ENCODE measurements around the gene WDFY3. TPM values are rescaled to one million over a fixed set of nuclear protein-coding genes. Genes with fewer than 3 reads are reported as not detected.

Gene WDFY3
- total RNA-seq, 4 donors from 2014 or later, result 35.9 to 146 (median 95.0) TPM

DNA sequence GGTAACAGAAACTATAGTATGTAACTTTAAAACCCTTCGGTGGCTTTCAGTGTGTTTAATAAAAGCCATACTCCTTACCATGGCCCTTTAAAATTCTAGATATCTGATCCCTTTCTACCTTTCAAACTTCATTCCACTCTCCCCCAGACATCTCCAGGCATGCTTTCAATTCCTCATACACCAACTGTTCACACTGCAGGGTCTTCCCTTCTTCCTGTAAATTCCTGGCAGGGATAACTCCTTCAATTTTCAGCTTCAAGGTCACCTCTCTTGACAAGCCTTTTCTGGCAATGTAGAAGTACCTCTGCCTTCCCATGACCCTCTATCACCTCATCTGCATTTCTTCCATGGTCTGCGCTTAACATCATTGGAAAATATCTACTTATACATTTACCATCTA lies 60.8 kb downstream of the WDFY3 start:
- Histone ChIP-seq H3K27me3 (no peaks in the 10 kb centered on the region), H3K36me3 (peaks cover 0 to 3% of the 10 kb centered on the region in 2 donors), H3K4me3 (no peak overlapping the region), H3K4me1 (peaks cover 0 to 18% of the 10 kb centered on the region in 2 donors), H3K27ac (no peak overlapping the region), H3K9me3 (no peaks in the 10 kb centered on the region)
- no peak for TF ChIP-seq POLR2A (IDR thresholded peaks at IDR 0.05)
- TF ChIP-seq, protein P1, sequence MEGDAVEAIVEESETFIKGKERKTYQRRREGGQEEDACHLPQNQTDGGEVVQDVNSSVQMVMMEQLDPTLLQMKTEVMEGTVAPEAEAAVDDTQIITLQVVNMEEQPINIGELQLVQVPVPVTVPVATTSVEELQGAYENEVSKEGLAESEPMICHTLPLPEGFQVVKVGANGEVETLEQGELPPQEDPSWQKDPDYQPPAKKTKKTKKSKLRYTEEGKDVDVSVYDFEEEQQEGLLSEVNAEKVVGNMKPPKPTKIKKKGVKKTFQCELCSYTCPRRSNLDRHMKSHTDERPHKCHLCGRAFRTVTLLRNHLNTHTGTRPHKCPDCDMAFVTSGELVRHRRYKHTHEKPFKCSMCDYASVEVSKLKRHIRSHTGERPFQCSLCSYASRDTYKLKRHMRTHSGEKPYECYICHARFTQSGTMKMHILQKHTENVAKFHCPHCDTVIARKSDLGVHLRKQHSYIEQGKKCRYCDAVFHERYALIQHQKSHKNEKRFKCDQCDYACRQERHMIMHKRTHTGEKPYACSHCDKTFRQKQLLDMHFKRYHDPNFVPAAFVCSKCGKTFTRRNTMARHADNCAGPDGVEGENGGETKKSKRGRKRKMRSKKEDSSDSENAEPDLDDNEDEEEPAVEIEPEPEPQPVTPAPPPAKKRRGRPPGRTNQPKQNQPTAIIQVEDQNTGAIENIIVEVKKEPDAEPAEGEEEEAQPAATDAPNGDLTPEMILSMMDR (IDR thresholded peaks at IDR 0.05), result no peak
- intact Hi-C loops (cut with DNase I; ENCODE audit: low total_unique reads), result no loop called here
- DNase-seq, result no peak

DNA sequence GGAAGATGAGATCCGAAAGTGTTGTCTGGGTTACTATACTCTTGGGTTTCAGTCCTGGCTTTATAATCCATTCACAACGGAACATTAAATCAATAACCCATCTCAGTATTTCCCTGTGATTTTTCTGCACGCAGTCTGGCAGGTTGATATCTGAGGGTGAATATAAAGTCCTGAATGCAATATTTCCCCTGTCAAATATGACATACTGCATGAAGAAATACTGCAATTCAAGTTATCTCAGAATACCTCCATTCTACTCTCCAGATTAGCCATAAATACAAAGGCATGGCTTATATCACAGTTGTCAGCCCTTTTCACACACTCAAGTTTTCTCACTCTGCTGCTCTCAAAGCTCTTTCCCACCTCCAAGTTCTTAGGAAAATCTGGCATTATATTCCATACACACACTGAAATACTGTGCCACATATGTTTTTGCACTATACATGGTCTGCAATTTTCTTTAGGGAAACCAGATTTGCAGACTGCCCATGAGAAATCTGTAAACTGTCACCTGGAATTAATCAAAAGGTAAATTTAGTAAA lies 64.7 kb downstream of the WDFY3 start:
- Histone ChIP-seq H3K9me3 (no peaks in the 10 kb centered on the region), H3K27me3 (no peaks in the 10 kb centered on the region), H3K4me3 (no peak overlapping the region), H3K4me1 (peaks cover 0 to 7% of the 10 kb centered on the region in 2 donors), H3K27ac (no peak overlapping the region), H3K36me3 (no peaks in the 10 kb centered on the region)
- intact Hi-C loops (cut with DNase I; ENCODE audit: low total_unique reads), result no loop called here
- no peak for DNase-seq
- no peak for TF ChIP-seq POLR2A (IDR thresholded peaks at IDR 0.05)
- TF ChIP-seq, protein P1 (IDR thresholded peaks at IDR 0.05), result no peak

DNA sequence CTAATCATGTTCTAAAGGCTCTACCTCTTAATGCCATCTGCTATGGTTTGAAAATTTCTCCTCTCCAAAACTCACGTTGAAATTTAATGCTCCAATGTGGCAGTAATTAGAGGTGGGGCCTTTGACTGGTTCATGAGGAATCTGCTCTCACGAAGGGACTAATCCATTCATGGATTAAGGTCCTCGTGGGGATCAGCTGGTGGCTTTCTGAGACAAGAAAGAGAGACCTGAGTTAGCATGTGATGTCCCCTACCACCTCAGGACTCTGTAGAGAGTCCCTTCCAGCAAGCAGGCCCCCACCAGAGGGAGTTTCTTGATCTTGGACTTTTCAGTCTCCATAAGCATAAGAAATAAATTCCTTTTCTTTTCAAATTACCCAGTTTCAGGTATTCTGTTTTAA lies 65.3 kb downstream of the WDFY3 start:
- no peaks in the 10 kb centered on the region for H3K27me3 ChIP-seq
- no peaks in the 10 kb centered on the region for H3K9me3 ChIP-seq
- H3K36me3 ChIP-seq, result no peaks in the 10 kb centered on the region
- H3K4me3 ChIP-seq, result no peak overlapping the region
- H3K4me1 ChIP-seq, result peaks cover 0 to 7% of the 10 kb centered on the region in 2 donors
- intact Hi-C loops (cut with DNase I; ENCODE audit: low total_unique reads), result no loop called here
- no peak for DNase-seq
- no peak for TF ChIP-seq POLR2A (IDR thresholded peaks at IDR 0.05)
- TF ChIP-seq, protein P1 (IDR thresholded peaks at IDR 0.05), result no peak
- no peak overlapping the region for H3K27ac ChIP-seq

DNA sequence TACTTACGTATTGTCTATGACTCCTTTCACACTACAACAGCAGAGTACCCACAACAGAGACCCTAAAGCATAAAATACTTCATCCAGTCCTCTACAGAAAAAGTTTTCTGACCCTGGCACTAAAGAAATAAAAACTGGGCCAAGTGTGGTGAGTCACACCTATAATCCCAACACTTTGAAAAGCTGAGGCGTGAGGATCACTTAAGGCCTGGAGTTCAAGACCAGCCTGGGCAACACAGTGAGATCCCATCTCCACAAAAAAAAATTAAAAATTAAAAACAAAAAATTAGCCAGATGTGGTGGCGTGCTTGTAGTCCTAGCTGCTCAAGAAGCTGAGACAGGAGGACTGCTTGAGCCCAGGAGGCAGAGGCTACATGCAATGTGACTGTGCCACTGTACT lies 66.9 kb downstream of the WDFY3 start:
- TF ChIP-seq, protein P1 (IDR thresholded peaks at IDR 0.05), result no peak
- TF ChIP-seq POLR2A (IDR thresholded peaks at IDR 0.05), result no peak
- DNase-seq, result no peak
- Histone ChIP-seq H3K4me3 (no peak overlapping the region), H3K9me3 (no peaks in the 10 kb centered on the region), H3K27ac (no peak overlapping the region), H3K4me1 (peaks cover 0 to 7% of the 10 kb centered on the region in 2 donors), H3K36me3 (no peaks in the 10 kb centered on the region), H3K27me3 (no peaks in the 10 kb centered on the region)
- intact Hi-C loops (cut with DNase I; ENCODE audit: low total_unique reads), result no loop called here

DNA sequence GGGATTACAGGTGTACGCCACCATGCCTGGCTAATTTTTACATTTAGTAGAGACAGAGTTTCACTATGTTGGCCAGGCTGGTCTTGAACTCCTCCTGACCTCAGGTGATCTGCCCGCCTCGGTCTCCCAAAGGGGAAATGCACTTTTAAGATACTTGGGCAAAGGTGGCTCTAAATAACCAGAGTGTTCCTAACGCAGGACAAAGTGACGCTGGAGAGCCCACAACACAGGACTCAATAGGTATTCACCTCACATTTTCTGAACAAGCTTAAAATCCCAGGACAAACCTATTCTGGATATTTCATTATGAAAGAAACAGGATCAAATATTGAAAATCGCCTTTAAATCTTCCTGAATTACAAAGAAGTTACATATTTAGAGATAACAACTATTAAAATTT lies 69.0 kb downstream of the WDFY3 start:
- intact Hi-C loops (cut with DNase I; ENCODE audit: low total_unique reads), result no loop called here
- H3K4me3 ChIP-seq, result no peak overlapping the region

More for the DNA sequence above, 69.0 kb downstream of the WDFY3 start:
- no peaks in the 10 kb centered on the region for H3K36me3 ChIP-seq
- no peaks in the 10 kb centered on the region for H3K9me3 ChIP-seq
- H3K27ac ChIP-seq, result no peak overlapping the region
- no peaks in the 10 kb centered on the region for H3K27me3 ChIP-seq
- H3K4me1 ChIP-seq, result peaks cover 0 to 5% of the 10 kb centered on the region in 2 donors
- no peak for DNase-seq
- TF ChIP-seq POLR2A (IDR thresholded peaks at IDR 0.05), result no peak
- TF ChIP-seq, protein P1 (IDR thresholded peaks at IDR 0.05), result no peak

Measured in uterus (tissue), 4 donors.